ENCODE data around the gene SMURF1.
A peak's percentile ranks its signal among the peaks of the same experiment; 100 is the strongest.

Gene SMURF1

DNA sequence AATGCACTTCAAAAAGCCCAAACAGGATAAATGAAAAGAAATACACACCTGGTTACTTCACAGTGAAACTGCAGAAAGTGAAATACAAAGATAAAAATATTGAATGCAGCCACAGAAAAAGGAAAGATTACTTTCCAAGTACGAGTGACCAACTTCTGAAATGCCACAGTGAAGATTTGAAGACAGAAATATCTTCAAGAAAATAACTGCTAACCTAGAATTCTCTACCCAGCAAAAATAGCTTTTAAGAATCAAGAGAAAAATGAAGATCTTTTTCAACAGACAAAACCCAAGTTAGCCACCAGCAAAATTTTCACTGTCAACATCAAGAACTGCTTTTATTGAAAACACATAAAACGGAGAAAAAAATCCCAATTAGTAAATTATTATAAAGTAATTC is 46.2 kb downstream of the SMURF1 start:
- no peak for DNase-seq (ENCODE audit: low read depth)

DNA sequence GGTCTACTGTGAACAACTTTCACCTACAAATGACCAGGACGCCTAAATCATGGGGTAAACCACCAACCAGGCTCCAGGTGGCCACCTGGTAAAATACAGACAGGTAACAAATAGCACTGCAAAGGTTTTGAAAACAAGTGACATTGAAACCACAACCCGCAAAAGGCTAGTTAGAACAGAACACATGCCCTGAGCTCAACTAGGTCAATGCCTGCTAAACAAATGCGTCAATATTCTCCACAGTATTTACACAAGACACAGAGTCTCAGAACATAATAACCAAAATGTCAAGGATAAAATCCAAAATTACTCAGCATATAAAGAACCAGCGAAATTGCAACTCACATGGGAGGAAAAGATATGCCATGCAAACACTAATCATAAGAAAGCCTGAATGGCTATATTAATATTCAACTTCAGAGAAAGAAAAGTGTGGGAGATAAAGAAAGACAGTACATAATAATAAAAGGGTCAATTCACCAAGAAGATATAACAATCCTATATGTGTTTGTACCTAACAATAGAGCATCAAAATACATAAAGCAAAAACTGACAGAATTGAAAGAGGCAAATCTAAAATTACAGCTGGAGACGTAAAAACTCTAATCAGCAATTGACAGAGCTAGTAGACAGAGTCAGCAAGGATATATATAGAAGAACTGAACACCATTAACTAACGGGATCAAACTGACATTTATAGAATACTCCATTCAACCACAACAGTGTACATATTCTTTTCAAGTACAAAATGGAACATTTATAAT is 47.6 kb downstream of the SMURF1 start:
- DNase-seq (ENCODE audit: low read depth), result no peak

DNA sequence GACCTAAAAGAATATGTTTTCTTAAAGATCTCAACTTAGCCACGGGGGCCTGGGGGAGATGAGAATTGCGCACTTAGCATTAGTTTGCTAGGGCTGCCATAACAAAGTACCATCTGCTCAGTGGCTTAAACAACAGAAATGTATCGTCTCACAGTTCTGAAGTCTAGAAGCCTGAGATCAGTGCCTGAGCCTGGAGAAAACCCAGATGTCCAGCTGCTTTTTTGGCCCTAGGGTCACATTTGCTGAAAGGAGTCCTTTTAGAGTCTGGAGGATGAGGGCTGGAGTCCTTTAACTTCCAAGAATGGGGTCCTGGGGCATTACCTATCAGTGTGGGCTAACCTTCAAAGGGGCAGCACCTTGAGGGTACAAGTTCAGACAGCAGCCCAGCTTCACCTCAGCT is 48.2 kb downstream of the SMURF1 start:
- DNase-seq (ENCODE audit: low read depth), result no peak

DNA sequence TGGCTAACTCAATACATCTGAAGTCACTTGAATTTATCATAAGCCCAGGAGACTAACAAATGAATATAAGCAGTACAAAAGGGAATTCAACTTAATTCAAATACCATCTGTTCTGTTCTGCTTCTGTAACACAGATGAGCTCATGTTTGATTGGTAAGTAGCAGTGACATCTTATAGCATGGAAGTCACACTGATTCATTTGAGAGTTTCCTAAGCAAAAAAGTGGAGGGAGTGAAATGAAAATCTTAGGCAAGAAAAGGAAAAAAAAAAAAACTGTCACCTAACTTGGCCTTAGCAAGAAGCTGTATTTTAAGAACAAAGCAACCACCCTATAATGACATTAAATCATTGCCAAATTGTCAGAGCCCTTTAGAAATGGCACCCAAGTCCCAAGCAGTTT is 49.5 kb downstream of the SMURF1 start:
- DNase-seq (ENCODE audit: low read depth), result no peak

DNA sequence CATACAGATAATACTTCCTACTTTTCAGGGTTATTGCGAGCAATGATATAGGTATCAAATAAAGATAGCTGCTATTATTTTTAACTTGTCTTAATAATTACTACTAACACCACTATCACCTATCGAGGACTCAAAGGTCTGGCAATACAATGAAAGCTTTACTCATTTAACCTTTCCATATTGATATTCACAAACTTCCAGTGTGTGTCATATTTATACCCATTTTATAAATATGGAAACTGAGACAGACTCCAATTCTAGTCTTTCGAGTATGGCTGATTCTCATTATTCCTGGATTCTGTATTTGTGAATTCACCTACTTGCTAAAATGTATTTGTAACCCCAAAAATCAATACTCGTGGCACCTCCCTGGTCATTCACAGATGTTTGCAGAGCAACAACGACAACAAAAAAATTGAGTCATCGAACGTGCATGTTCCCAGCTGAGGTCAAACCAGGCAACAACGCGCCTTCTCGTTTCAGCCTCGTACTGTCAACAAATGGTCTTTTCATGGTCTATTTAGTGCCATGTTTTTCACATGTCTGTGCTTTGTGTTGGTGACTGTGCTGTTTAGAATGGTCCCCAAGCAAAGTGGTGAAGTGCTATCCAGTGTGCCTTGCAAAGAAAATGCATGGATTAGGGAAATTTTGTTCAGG is 51.7 kb downstream of the SMURF1 start:
- no peak for DNase-seq (ENCODE audit: low read depth)

DNA sequence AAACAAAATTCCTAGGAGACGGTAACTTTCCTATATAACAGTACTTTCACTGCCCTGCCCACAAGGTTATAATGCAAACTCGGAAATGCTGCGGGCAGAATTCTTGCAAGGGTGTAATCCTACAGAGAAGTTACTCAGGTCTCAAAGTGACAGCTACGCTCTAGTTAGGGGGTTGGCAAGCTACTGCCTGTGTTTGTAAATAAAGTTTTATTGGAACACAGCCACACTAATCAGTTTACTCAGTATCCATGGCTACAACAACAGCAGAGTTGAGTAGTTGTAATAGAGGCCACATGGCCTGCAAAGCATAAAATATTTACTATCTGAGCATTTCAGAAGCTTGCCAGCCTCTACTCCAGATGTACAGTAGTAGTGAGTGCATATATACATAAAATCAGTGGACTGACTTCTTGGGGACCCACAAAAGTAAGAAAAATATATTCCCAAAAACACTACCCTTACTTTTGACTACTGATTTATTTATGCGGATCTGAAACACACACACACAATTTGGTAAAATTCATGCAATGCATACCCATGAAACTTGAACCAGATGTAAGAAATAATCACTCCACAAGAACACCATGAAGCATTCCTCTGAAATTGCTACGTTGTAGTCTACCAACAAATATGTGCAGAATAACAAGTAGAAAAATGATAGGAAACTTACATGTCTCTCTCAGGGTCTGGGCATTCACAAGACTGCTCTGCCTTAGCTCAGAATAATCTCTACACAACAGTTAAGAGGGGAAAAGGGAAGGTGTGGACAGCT is 53.0 kb downstream of the SMURF1 start:
- DNase-seq (ENCODE audit: low read depth), result peak; percentile 62

DNA sequence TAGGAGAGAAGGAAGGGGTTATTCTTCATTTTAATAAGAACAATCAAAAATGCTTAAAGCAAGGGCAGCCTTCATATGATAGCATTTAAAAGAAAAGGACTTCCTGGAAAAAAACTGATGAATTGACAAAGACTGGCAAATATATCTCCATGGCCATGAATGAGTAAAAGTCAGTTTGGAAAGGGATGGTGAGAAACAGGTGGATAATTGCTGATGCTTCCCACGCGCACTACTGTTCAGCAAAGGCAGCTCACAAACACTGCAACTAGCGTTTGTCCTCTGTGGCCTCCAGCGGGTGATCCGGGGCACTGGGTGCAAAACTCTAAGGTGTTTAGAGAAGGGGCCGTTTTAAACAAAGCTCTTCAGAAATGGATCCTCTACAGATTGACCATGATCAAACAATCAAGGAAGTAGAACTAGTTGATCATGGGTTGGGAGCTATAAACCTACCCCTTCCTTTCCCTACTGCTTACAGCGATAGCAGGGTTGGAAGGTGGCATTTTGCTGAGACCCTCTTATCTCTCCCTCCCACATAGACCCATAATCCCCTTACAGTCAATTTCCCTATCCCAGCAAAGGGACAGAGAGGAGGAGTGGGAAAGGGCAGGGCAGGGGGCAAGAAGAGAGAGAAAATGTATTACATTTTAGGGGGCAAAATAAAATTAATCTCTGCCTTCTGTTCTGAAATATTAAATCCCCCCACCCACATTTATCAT is 53.8 kb downstream of the SMURF1 start:
- DNase-seq (ENCODE audit: low read depth), result no peak

DNA sequence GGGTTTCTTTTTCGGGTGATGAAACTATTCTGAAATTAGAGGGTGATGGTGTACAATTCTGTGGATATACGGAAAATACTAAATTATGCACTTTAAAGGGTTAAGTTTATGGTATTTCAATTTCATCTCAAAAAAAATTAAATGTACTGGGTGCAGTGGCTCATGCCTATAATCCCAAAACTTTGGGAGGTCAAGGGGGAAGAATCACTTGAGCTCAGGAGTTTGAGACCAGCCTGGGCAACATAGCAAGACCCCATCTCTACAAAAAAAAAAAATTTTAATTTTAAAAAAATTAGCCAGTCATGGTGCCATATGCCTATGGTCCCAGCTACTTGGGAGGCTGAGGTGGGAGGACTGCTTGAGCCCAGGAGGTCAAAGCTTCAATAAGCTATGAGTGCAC is 57.0 kb downstream of the SMURF1 start:
- DNase-seq (ENCODE audit: low read depth), result no peak

DNA sequence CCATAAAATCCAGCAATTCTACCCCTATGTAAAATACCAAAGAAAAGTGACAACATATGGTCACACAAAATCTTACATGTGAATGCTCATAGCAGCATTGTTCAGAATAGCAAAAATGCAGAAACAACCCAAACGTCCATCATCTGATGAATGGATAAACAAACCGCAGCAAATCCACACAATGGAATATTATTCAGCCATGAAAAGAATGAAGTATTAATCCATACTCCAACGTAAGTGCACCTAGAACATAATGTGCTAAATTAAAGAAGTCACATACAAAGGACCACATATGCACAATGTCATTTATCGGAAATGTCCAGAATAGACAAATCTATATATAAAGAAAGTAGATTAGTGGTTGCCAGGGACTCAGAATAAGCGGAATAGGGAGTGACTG is 57.4 kb downstream of the SMURF1 start:
- no peak for DNase-seq (ENCODE audit: low read depth)

DNA sequence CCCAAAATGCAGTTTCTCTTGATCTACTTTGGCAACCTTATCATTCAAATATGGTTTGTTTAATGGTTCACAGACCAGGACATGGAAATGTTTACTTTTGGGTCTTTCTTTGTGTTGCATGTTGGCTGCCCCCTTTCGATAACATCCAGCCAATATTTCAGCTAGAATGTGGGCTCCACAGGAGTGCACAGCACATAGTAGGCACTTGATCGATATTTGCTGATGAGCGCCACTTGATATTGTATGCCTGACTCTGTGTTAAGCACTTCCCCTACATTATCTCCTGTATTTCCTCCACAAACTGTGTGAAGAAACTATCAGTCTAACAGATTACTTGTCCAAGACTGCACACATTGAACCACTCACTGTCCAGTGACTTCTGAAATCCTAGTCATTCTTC is 60.2 kb downstream of the SMURF1 start:
- DNase-seq (ENCODE audit: low read depth), result no peak

DNA sequence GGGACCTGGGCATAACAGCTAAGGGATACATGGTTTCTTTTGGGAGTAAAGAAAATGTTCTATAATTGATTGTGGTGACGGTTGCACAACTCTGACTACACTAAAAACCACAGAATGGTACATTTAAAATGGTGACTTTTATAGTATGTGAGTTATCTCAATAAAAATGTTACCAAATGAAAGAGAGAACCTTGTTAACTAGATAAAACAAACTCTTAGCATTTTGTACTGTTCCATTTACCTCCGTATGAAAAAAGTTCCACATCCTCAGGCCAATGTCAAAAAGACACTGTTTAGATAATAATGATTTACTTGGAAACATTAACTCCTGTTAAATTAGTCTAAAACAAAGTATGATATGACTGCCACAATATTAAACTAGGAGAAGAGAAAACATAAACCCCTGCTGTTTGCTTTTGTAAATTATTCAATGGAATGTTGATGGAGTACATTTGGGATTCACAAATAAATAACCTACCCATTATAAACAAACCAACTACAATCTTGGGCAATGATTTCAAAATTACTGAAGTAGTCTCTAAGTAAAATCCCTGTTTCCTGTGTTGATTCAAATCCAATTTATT is 60.7 kb downstream of the SMURF1 start:
- DNase-seq (ENCODE audit: low read depth), result no peak

DNA sequence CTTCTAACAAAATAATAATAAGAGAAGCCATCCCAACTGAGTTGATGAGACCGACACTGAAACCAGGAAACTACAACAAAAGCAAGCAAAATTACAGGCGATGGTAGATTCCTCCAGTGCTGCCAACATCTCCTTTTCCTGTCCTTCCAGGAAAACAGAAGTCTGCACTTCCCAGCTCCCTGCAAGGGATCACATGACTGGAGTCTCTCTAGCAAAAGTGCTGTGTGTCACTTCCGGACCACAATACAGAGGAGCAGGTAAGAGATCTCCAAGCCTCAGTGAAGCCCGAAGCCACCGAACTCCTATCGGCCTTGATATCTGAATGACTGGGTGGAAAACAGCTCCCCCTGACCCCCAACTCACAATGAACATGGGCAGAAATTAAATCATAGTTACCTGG is 63.2 kb downstream of the SMURF1 start:
- DNase-seq (ENCODE audit: low read depth), result no peak

DNA sequence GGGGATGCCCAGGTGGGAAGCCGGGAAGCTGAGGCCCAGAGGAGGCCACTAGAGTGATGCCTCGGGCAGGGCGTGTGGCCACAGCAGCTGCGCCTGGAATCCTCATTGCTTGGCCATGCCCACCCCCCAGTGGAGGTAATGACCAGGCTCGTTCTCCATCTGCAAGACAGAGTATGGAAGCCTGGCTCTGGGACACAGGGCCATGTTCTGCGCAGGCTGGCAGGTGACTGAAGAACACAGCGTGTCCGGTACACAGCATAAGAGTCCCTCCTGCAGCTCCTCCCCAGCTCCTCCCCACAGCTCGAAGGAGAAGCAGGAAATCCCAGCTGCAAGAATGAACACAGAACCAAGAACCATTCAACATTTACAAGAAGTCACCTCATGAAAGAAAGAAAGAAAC is 64.8 kb downstream of the SMURF1 start:
- no peak for DNase-seq (ENCODE audit: low read depth)

DNA sequence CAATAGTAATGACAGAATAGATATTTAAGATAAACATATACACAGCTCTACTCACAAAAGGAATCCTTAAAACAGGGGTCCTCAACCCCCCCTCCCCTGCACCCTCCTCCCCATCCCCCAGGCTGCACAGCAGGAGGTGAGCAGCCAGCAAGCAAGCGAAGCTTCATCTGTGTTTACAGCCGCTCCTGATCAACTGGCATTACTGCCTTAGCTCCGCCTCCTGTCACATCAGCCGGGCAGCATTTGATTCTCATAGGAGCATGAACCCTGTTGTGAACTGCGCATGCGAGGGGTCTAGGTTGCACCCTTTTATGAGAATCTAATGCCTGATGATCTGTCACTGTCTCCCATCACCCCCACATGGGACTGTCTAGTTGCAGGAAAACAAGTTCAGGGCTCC is 65.5 kb downstream of the SMURF1 start:
- no peak for DNase-seq (ENCODE audit: low read depth)

DNA sequence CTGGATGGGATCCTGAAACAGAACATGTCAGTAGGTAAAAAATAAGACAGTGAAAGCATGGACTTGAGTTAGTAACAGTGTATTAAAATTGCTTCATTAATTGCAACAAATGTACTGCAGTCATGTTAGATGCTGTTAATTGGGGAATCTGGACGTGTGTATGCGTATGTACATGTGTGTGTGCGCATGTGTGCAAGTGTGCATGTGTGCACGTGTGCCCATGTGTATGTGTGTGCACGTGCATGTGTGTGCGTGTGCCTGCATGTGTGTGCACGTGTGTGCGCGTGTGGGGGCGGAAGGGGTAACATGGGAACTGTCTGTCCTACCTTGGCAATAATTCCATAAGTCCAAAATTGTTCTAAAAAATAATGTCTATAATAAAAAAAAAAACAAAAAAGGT is 67.3 kb downstream of the SMURF1 start:
- no peak for DNase-seq (ENCODE audit: low read depth)

DNA sequence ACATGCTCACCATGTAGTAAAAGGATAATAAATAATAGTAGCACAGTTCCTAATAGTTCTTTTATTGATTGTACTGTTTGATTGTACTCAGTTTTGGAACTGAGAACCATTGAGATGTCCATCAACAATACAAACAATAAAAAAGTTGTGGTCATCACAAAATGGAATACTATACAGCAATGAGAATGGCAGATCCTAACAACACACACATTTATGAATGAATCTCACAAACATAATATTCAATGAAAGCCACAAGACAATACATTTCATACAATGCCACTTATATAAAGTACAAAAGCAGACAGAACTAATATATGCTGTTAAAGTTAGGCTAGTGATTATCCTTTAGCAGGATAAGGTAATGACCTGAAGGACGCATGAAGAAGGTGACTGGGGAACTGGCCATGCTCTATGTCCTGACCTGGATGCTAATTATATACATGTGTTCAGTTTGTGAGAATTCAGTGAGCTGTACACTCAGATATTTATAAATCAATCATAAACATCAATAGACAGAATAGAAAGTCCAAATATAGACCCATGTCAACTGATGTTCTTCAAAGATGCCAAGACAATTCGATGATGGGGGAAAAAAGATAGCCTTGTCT is 70.0 kb downstream of the SMURF1 start:
- no peak for DNase-seq (ENCODE audit: low read depth)

DNA sequence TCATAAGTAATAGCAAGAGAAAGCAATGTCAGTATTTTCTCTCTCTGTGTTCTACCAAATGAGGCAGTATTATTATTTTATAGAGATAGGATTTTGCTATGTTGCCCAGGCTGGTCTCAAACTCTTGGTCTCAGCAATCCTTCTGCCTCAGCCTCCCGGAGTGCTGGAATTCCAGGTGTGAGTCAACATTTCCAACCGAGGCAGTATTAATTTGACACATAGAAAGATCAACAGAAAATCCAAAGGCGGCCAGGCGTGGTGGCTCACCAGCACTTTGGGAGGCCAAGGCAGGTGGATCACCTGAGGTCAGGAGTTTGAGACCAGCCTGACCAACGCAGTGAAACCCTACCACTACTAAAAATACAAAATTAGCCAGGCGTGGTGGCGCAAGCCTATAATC is 71.8 kb downstream of the SMURF1 start:
- no peak for DNase-seq (ENCODE audit: low read depth)

DNA sequence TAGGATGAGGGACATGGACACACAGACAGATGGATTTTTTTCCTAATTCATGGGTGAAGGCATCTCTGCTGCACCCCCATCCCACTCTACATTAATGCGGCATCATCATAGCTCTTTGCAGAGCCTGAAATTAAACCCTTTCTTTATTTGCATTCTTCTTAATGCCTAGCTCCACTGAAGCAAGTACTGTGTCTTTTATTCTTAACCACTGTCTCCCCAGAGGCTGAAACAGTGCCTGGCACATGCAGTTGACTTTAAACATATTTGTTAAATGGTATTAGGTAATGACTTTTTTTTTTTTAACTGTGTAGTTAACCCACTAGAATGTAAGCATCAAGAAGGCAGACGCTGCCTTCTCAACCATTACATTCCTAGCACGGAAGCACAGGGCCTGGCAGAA is 73.5 kb downstream of the SMURF1 start:
- DNase-seq (ENCODE audit: low read depth), result no peak

DNA sequence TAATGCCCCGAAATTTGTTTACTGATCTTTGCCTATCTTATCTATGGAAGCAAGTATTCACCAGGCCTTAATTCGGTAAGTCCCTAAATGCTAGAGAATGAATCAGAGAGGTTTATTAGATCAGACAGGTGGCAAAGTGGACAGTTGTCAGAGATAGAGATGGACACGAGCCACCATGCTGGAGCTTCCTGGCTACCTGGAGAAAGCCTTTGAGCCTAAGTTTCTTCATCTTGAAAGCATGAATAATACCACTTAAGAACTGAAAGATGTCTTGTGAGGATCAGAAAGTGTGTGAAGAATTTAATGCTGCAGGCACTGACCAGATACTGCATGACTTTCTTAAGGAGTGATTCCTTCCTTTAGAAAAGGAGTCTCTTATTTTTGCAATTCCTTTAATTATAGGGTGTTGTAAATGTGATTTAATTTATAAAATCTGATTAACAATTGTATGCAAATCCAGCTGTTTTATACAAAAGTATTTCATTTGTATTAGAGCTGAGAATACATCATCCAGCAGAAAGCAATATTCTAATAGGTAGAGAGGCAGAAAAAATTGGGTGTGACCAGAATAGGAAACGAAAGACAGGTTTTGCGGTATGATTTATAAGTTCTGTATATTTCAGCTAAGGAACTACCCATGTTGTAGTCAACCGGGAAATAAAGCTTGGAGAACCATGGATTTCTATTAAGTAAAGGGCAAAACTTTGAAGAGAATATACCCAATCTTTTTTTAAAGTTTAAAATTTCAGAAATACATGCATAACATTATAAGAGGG is 82.7 kb downstream of the SMURF1 start:
- no peak for DNase-seq (ENCODE audit: low read depth)

DNA sequence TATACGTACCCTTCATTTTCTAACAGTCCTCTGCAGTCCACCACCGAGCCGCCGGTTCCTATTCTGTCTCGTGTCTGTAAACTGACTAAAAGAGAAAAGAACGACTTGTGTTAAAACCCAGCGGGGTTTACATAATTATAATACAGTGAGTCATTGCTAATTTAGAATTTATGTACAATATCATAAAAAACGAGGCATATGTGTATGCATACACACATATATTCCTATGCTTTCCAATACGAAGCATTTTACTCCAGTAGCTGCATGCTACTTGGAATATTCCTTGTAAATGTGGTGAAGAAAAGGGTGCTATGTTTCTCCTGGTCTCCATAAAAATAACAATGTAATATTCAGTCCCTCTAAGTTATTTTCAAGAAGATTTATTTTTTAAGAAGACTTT is 89.1 kb downstream of the SMURF1 start:
- no peak for DNase-seq (ENCODE audit: low read depth)

DNA sequence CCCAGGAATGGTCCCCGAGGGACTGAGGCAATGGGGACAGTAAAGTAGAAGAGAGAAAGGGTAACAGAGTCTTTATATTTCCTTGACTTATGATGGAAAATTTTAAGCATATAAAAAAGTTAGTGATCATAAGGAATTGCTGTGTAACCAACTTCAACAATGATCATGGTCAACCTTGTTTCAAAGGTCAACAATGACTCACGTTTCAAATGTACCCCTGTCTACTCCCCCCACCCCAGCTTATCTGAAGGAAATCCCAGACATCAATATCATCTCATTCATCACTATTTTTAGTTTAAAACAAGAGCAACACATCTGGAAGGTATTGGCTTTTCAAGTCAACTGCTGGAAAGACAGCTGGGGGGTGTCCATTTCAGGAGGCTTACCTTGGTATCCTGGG is 92.9 kb downstream of the SMURF1 start:
- no peak for DNase-seq (ENCODE audit: low read depth)
